Pancreas (tissue), 10 donors: ENCODE data around the gene ALOX5AP. TPM values are rescaled to one million over a fixed set of nuclear protein-coding genes. Genes with fewer than 3 reads are reported as not detected.

ENCODE experiments used
- ATAC-seq, 4 donors: fragments of 200-7000 bp; cut with Tn5 transposase; one replicate each; pipeline versions ENCODE4 v1.8.0 to v1.9.1; 2020; ENCODE audit warnings: mild to moderate bottlenecking in 4 of 4, moderate library complexity in 4 of 4
- DNase-seq, 6 donors: peaks; one replicate each; pipeline ENCODE4 v3.0.0-alpha.2; 2020
- FAIRE-seq: peaks from 2 replicates; lab custom pipeline; 2012; peaks lifted over from hg19 to GRCh38; lab: Jason Lieb, UNC
- H3K27ac ChIP-seq, 4 donors: fragments of 200-600 bp; sonication (generic); 1 replicate in 3 of 4; 2 replicates in 1 of 4; pipeline versions ENCODE4 v1.5.0 to v1.8.0; 2020
- H3K27me3 ChIP-seq, 4 donors: fragments of 200-600 bp; one replicate each; pipeline ENCODE4 v1.8.0; 2021
- H3K36me3 ChIP-seq, 3 donors: fragments of 200-600 bp; sonication (generic) in 1 of 3; one replicate each; pipeline versions ENCODE4 v1.5.0 to v1.8.0; 2020 to 2021
- H3K4me1 ChIP-seq, 3 donors: fragments of 200-600 bp; one replicate each; pipeline ENCODE4 v1.8.0; 2021
- H3K4me3 ChIP-seq, 4 donors: fragments of 200-600 bp; sonication (generic) in 2 of 4; one replicate each; pipeline versions ENCODE4 v1.5.0 to v1.8.0; 2020 to 2021
- H3K9me3 ChIP-seq, 4 donors: fragments of 200-600 bp; one replicate each; pipeline ENCODE4 v1.8.0; 2021
- CTCF ChIP-seq, 4 donors: fragments of 200-600 bp; sonication (generic) in 3 of 4; IDR thresholded peaks; one replicate each; pipeline versions ENCODE4 v1.5.0 to v1.8.0; 2021; ENCODE audit warnings: antibody characterized with exemption in 4 of 4
- WGBS, 2 donors: extraction: QIAGEN DNeasy Blood & Tissue Kit; methylation state at CpG; one replicate each; pipeline ENCODE4 v1.1.7; 2013; 5-methylcytosine and 5-hydroxymethylcytosine counted together
- intact Hi-C, 3 donors: fragments of 100-400 bp; cut with DNase I; formaldehyde crosslinking; loops; one replicate each; pipeline versions ENCODE4 v1.11.1 to v1.14.2; 2022
- polyA plus RNA-seq, 2 donors: library from polyadenylated mRNA; stranded (reverse); fragments of 200-250 nt; gene quantifications; one replicate each; pipeline ENCODE4 v1.2.3, GENCODE V29; 2013
- total RNA-seq, 6 donors: library from RNA; stranded (reverse); fragmentation: NEBNext Ultra II Directional in 4 of 6; extraction: Animal tissue kit (Norgen Biotek cat#: 25700) in 4 of 6; gene quantifications; one replicate each; pipeline versions ENCODE4 v1.2.1 to v1.2.4, GENCODE V29; 2021 to 2023
- donor health status: healthy with polysubstance abuse.
- donor health status: DM: no; HTN: no; CAD: no; lungs with moderate emphysema.
- donor health status: DM: no; HTN: no; CAD: no.
- donor health status: control.
- donor health status: control.
- donor health status: Bipolar disorder and iron deficiency.
- donor health status: DM: yes; HTN: yes; CAD: no.
- donor health status: DM: no; HTN: no; CAD: no.
- donor health status: DM: no; HTN: no; CAD: no.
- donor health status: DM: yes; HTN: yes; CAD: no.

ALOX5AP gene
- total and polyA plus RNA-seq, 8 donors, result 1.3 to 33.2 (median 3.6) TPM

DNA sequence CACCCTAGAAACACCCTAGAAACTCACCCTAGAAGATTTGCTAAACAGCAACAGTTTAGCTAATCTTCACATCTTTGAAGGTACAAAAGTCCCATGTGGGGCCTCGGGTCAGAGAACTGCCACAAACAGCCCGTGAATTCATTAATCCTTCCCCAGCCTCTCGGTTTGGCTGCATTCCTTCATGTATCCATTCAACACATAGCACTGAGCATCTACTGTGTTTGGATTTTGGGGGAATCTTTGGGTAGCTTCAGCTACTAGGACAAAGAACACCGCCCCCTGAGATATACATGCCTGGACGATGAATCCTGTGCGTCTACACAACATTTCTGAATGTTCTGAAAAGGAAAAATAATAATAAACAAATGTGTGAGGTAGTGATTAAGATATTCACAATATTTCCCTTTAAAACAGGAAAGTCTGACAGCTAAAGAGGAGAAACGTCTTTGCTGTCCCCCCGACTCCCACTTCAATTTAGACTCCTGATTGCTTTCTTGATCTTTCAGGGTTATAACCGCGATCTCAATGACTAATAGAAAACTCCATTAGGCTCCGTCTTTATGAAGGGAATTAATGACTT lies 63.5 kb downstream of the ALOX5AP start:
- Histone ChIP-seq H3K27ac (no peak overlapping the region), H3K4me3 (no peak overlapping the region), H3K4me1 (peaks cover 0 to 8% (median 0%) of the 10 kb centered on the region in 3 donors), H3K9me3 (no peaks in the 10 kb centered on the region), H3K27me3 (no peaks in the 10 kb centered on the region), H3K36me3 (no peaks in the 10 kb centered on the region)
- no peak for DNase-seq
- intact Hi-C loops, result loop anchor here in 1 of 3 donors (10.0 kb wide), 1 partner anchor 114 kb away; no protein-coding TSS in a partner anchor
- no peak for ATAC-seq
- TF ChIP-seq CTCF (IDR thresholded peaks at IDR 0.05), result no peak
- no peak for FAIRE-seq
- 79 to 86% methylated on average over 11 of the region's 11 CpGs for WGBS, 2 donors

GRCh38 chr13:30799356-30799824 lies 64.0 kb downstream of the ALOX5AP start:
- ATAC-seq (no peak), DNase-seq (no peak), FAIRE-seq (no peak)
- no peaks in the 10 kb centered on the region for H3K27me3 ChIP-seq
- no peaks in the 10 kb centered on the region for H3K9me3 ChIP-seq
- no peak overlapping the region for H3K4me3 ChIP-seq
- intact Hi-C loops, result loop anchor here in 1 of 3 donors (10.0 kb wide), 1 partner anchor 115 kb away; no protein-coding TSS in a partner anchor
- TF ChIP-seq CTCF (IDR thresholded peaks at IDR 0.05), result no peak
- H3K4me1 ChIP-seq, result peaks cover 0 to 8% (median 0%) of the 10 kb centered on the region in 3 donors
- no peaks in the 10 kb centered on the region for H3K36me3 ChIP-seq
- no peak overlapping the region for H3K27ac ChIP-seq
- WGBS, 2 donors, result 79 to 82% methylated on average over 12 of the region's 12 CpGs

DNA sequence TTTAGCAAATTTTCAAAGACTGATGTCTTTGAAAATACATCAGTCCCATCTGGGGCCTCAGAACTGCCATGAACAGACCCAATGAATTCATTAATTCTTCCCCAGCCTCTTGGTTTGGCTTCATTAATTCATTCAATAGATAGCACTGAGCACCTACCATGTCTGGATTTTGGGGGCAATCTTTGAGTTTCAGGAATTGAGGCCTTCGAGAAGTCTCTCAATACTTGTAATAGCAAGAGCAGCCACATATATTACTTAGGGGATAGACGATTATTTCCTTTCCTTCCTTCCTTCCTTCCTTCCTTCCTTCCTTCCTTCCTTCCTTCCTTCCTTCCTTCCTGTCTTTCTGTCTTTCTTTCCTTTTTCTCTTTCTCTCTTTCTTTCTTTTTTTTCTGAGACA lies 64.8 kb downstream of the ALOX5AP start:
- ATAC-seq (no peak), DNase-seq (no peak), FAIRE-seq (no peak)
- H3K9me3 ChIP-seq, result no peaks in the 10 kb centered on the region
- no peak for TF ChIP-seq CTCF (IDR thresholded peaks at IDR 0.05)
- H3K4me3 ChIP-seq, result no peak overlapping the region
- peaks cover 0 to 8% (median under 1%) of the 10 kb centered on the region in 3 donors for H3K4me1 ChIP-seq
- WGBS, 2 donors, result 74 to 83% methylated on average over 2 of the region's 2 CpGs
- H3K36me3 ChIP-seq, result no peaks in the 10 kb centered on the region
- no peak overlapping the region for H3K27ac ChIP-seq
- no peaks in the 10 kb centered on the region for H3K27me3 ChIP-seq
- intact Hi-C loops, result loop anchor here in 1 of 3 donors (10.0 kb wide), 1 partner anchor 665 kb away; no protein-coding TSS in a partner anchor

GRCh38 chr13:30802501-30802900 lies 67.2 kb downstream of the ALOX5AP start:
- H3K27ac ChIP-seq, result peak overlapping the region in 1 of 4 donors; percentile 30
- peak in 2 of 4 donors; percentile 2 to 7 for ATAC-seq
- no peaks in the 10 kb centered on the region for H3K27me3 ChIP-seq
- TF ChIP-seq CTCF (IDR thresholded peaks at IDR 0.05), result no peak
- WGBS, 2 donors, result 52 to 57% methylated on average over 5 of the region's 5 CpGs
- H3K4me1 ChIP-seq, result peaks cover 0 to 14% (median 4%) of the 10 kb centered on the region in 3 donors
- no peak for DNase-seq
- H3K36me3 ChIP-seq, result no peaks in the 10 kb centered on the region
- no peak for FAIRE-seq
- intact Hi-C loops, result loop anchor here in 1 of 3 donors (10.0 kb wide), 1 partner anchor 668 kb away; no protein-coding TSS in a partner anchor
- H3K9me3 ChIP-seq, result no peaks in the 10 kb centered on the region
- peak overlapping the region in 1 of 4 donors; percentile 40 for H3K4me3 ChIP-seq
